ENCODE results near the gene LHPP. TPM values are rescaled to one million over a fixed set of nuclear protein-coding genes. Genes with fewer than 3 reads are reported as not detected.

The LHPP gene
- total RNA-seq, 1 experiment from 2014 or later = 6.6 TPM

GRCh38 chr10:124605856-124606812, 144.5 kb downstream of the LHPP start:
- ChIA-PET POLR2A (ENCODE audit: unreplicated experiment) (no interaction called here), CTCF (no interaction called here)
- ATAC-seq (no peak), DNase-seq (no peak)
- no peaks in the 10 kb centered on the region for H3F3A ChIP-seq (ENCODE audit: low read length, unreplicated experiment)
- H4K20me1 ChIP-seq (ENCODE audit: low read length) = no peaks in the 10 kb centered on the region
- H3K79me2 ChIP-seq (ENCODE audit: low read length) = no peaks in the 10 kb centered on the region
- TF ChIP-seq CTCF (conservative IDR thresholded peaks at IDR 0.05; ENCODE audit: low read depth, low read length) = no peak
- no peak for TF ChIP-seq EZH2 (IDR thresholded peaks at IDR 0.05; ENCODE audit: low read length, unreplicated experiment)
- no peak for TF ChIP-seq EZH2phosphoT487 (IDR thresholded peaks at IDR 0.05; ENCODE audit: borderline replicate concordance, low read length)
- no peak overlapping the region for H3K4me3 ChIP-seq (ENCODE audit: low read length)
- H3K27me3 ChIP-seq (ENCODE audit: low read length) = no peaks in the 10 kb centered on the region
- H3K9ac ChIP-seq (ENCODE audit: low read length) = no peak overlapping the region
- no TSS peak for BruUV-seq (replicated peaks)
- no peaks in the 10 kb centered on the region for H3K9me2 ChIP-seq (replicated peaks; ENCODE audit: low read length)
- no peaks in the 10 kb centered on the region for H3K4me1 ChIP-seq (ENCODE audit: insufficient read depth, low read length)
- no peaks in the 10 kb centered on the region for H3K9me3 ChIP-seq (ENCODE audit: low read length)
- intact Hi-C loops (cut with micrococcal nuclease) = no loop called here
- H2AFZ ChIP-seq (ENCODE audit: low read length) = no peak overlapping the region
- no peak overlapping the region for H3K4me2 ChIP-seq (ENCODE audit: low read length)
- no peak overlapping the region for H3K27ac ChIP-seq (ENCODE audit: low read length)
- no peaks in the 10 kb centered on the region for H3K36me3 ChIP-seq (ENCODE audit: low read depth, low read length)

- CTCF ChIA-PET = no interaction called here
- ATAC-seq (no peak), DNase-seq (no peak)
- Histone ChIP-seq H3K36me3 (ENCODE audit: low read depth, low read length) (no peaks in the 10 kb centered on the region), H2AFZ (ENCODE audit: low read length) (no peak overlapping the region), H3K4me1 (ENCODE audit: insufficient read depth, low read length) (no peaks in the 10 kb centered on the region), H3K27ac (ENCODE audit: low read length) (no peak overlapping the region), H3F3A (ENCODE audit: low read length, unreplicated experiment) (no peaks in the 10 kb centered on the region), H3K27me3 (ENCODE audit: low read length) (no peaks in the 10 kb centered on the region), H3K9me2 (replicated peaks; ENCODE audit: low read length) (no peaks in the 10 kb centered on the region), H3K79me2 (ENCODE audit: low read length) (no peaks in the 10 kb centered on the region), H3K9me3 (ENCODE audit: low read length) (no peaks in the 10 kb centered on the region), H3K4me2 (ENCODE audit: low read length) (no peak overlapping the region), H3K9ac (ENCODE audit: low read length) (no peak overlapping the region), H4K20me1 (ENCODE audit: low read length) (no peaks in the 10 kb centered on the region), H3K4me3 (ENCODE audit: low read length) (no peak overlapping the region)
- intact Hi-C loops (cut with micrococcal nuclease) = no loop called here
- TF ChIP-seq EZH2 (IDR thresholded peaks at IDR 0.05; ENCODE audit: low read length, unreplicated experiment) (no peak), CTCF (conservative IDR thresholded peaks at IDR 0.05; ENCODE audit: low read depth, low read length) (no peak), EZH2phosphoT487 (IDR thresholded peaks at IDR 0.05; ENCODE audit: borderline replicate concordance, low read length) (no peak)
- no TSS peak for BruUV-seq (replicated peaks)
- POLR2A ChIA-PET (ENCODE audit: unreplicated experiment) = no interaction called here
Measured at GRCh38 chr10:124606822-124607221, 145.2 kb downstream of the LHPP start.

- ATAC-seq (no peak), DNase-seq (no peak)
- ChIA-PET CTCF (no interaction called here), POLR2A (ENCODE audit: unreplicated experiment) (no interaction called here)
- no peaks in the 10 kb centered on the region for H3K4me1 ChIP-seq (ENCODE audit: insufficient read depth, low read length)
- intact Hi-C loops (cut with micrococcal nuclease) = no loop called here
- no peak overlapping the region for H3K9ac ChIP-seq (ENCODE audit: low read length)
- H3K27me3 ChIP-seq (ENCODE audit: low read length) = no peaks in the 10 kb centered on the region
- no peak overlapping the region for H3K4me2 ChIP-seq (ENCODE audit: low read length)
- H3F3A ChIP-seq (ENCODE audit: low read length, unreplicated experiment) = no peaks in the 10 kb centered on the region
- H3K36me3 ChIP-seq (ENCODE audit: low read depth, low read length) = no peaks in the 10 kb centered on the region
- H3K9me3 ChIP-seq (ENCODE audit: low read length) = no peaks in the 10 kb centered on the region
- no peaks in the 10 kb centered on the region for H4K20me1 ChIP-seq (ENCODE audit: low read length)
- H3K4me3 ChIP-seq (ENCODE audit: low read length) = no peak overlapping the region
- no TSS peak for BruUV-seq (replicated peaks)
- H3K27ac ChIP-seq (ENCODE audit: low read length) = no peak overlapping the region
- H3K9me2 ChIP-seq (replicated peaks; ENCODE audit: low read length) = no peaks in the 10 kb centered on the region
- no peaks in the 10 kb centered on the region for H3K79me2 ChIP-seq (ENCODE audit: low read length)
- TF ChIP-seq EZH2 (IDR thresholded peaks at IDR 0.05; ENCODE audit: low read length, unreplicated experiment) = no peak
- TF ChIP-seq EZH2phosphoT487 (IDR thresholded peaks at IDR 0.05; ENCODE audit: borderline replicate concordance, low read length) = no peak
- TF ChIP-seq CTCF (conservative IDR thresholded peaks at IDR 0.05; ENCODE audit: low read depth, low read length) = no peak
- no peak overlapping the region for H2AFZ ChIP-seq (ENCODE audit: low read length)
Measured at GRCh38 chr10:124607693-124608092, 146.1 kb downstream of the LHPP start.
